Right lobe of liver (tissue), 6 donors: ENCODE measurements around the gene ZBTB8A. TPM values are rescaled to one million over a fixed set of nuclear protein-coding genes. Genes with fewer than 3 reads are reported as not detected.

ENCODE experiments used
- ATAC-seq, 4 donors: fragments of 200-7000 bp; cut with Tn5 transposase; one replicate each; pipeline ENCODE4 v1.9.1; 2020; ENCODE audit warnings: mild to moderate bottlenecking in 4 of 4, moderate library complexity in 4 of 4
- DNase-seq, 3 donors: peaks; one replicate each; pipeline ENCODE4 v3.0.0-alpha.2; 2020
- H3K27ac ChIP-seq, 3 donors: fragments of 200-600 bp; one replicate each; pipeline ENCODE4 v1.8.0; 2022
- H3K27me3 ChIP-seq, 2 donors: fragments of 200-600 bp; one replicate each; pipeline ENCODE4 v1.8.0; 2022
- H3K36me3 ChIP-seq, 4 donors: fragments of 200-600 bp; sonication (generic) in 1 of 4; one replicate each; pipeline versions ENCODE4 v1.5.1 to v1.8.0; 2017 to 2022; ENCODE audit warnings: control low read depth in 1 of 4
- H3K4me1 ChIP-seq, 4 donors: fragments of 200-600 bp; sonication (generic) in 1 of 4; one replicate each; pipeline versions ENCODE4 v1.5.1 to v1.8.0; 2017 to 2022; ENCODE audit warnings: control low read depth in 1 of 4
- H3K4me3 ChIP-seq, 3 donors: fragments of 200-600 bp; one replicate each; pipeline ENCODE4 v1.8.0; 2022
- H3K9me3 ChIP-seq, 4 donors: fragments of 200-600 bp; sonication (generic) in 1 of 4; one replicate each; pipeline versions ENCODE4 v1.5.1 to v1.8.0; 2017 to 2022; ENCODE audit warnings: control low read depth in 1 of 4
- CTCF ChIP-seq, 4 donors: fragments of 200-600 bp in 3 of 4; fragments of 450-650 bp in 1 of 4; IDR thresholded peaks; one replicate each; pipeline versions ENCODE4 v1.5.1 to v1.8.0; 2016 to 2022; ENCODE audit warnings: antibody characterized with exemption in 4 of 4, mild to moderate bottlenecking in 2 of 4
- POLR2A ChIP-seq: fragments of 450-650 bp; IDR thresholded peaks from one replicate; pipeline ENCODE4 v1.6.1; 2017; ENCODE audit warnings: antibody characterized with exemption, mild to moderate bottlenecking
- WGBS: methylation state at CpG from one replicate; pipeline ENCODE4 v1.1.6; 2018; ENCODE audit warnings: low coverage, low lambda C conversion rate; ENCODE audit not compliant: insufficient coverage; ENCODE audit errors: missing lambda C conversion rate; 5-methylcytosine and 5-hydroxymethylcytosine counted together
- intact Hi-C, 2 donors: fragments of 100-400 bp; cut with DNase I; formaldehyde crosslinking; loops; one replicate each; pipeline versions ENCODE4 v1.11.2 to v1.14.1; 2022
- total RNA-seq, 6 experiments: library from RNA; depleted of rRNA in 2 of 6; stranded (reverse); fragments of >200 nt in 2 of 6; fragmentation: NEBNext Ultra II Directional in 3 of 6; extraction: Animal tissue kit (Norgen Biotek cat#: 25700) in 3 of 6; gene quantifications; one replicate each; pipeline versions ENCODE4 v1.1.0 to v1.2.4, GENCODE V29; 2016 to 2023
- donor health status: DM: no; HTN: yes; CAD: no.
- donor health status: DM: no; HTN: no; CAD: no.
- donor health status: DM: no; HTN: no; CAD: no.
- donor health status: DM: no; HTN: yes; CAD: no.
- donor health status: DM: no; HTN: yes; CAD: no.

ZBTB8A gene
- total RNA-seq, 6 experiments from 2014 or later = 1.6 to 3.4 (median 2.3) TPM

GRCh38 chr1:32539584-32540571, 651 bp downstream of the ZBTB8A start:
- TF ChIP-seq CTCF (IDR thresholded peaks at IDR 0.05) (no peak), POLR2A (no peak)
- Histone ChIP-seq H3K9me3 (no peaks in the 10 kb centered on the region), H3K27ac (no peak overlapping the region), H3K4me1 (no peaks in the 10 kb centered on the region), H3K36me3 (no peaks in the 10 kb centered on the region), H3K27me3 (no peaks in the 10 kb centered on the region), H3K4me3 (peak overlapping the region; percentile 46 to 61 (median 55))
- 28% methylated on average over 17 of the region's 102 CpGs for WGBS
- DNase-seq (peak in 2 of 3 donors; percentile 35 to 41), ATAC-seq (peak; percentile 64 to 75 (median 70))
- intact Hi-C loops = no loop called here

- Histone ChIP-seq H3K4me1 (no peaks in the 10 kb centered on the region), H3K27ac (no peak overlapping the region), H3K9me3 (no peaks in the 10 kb centered on the region), H3K27me3 (no peaks in the 10 kb centered on the region), H3K36me3 (no peaks in the 10 kb centered on the region), H3K4me3 (no peak overlapping the region)
- WGBS = 72% methylated on average over 2 of the region's 3 CpGs
- intact Hi-C loops = no loop called here
- no peak for TF ChIP-seq POLR2A
- no peak for TF ChIP-seq CTCF (IDR thresholded peaks at IDR 0.05)
- DNase-seq = no peak
- ATAC-seq = no peak
Measured at GRCh38 chr1:32540605-32541004, 1.4 kb downstream of the ZBTB8A start.

- 96% methylated on average over 2 of the region's 2 CpGs for WGBS
- ATAC-seq = no peak
- Histone ChIP-seq H3K4me1 (no peaks in the 10 kb centered on the region), H3K27ac (no peak overlapping the region), H3K36me3 (no peaks in the 10 kb centered on the region), H3K4me3 (no peak overlapping the region), H3K27me3 (no peaks in the 10 kb centered on the region), H3K9me3 (no peaks in the 10 kb centered on the region)
- TF ChIP-seq CTCF (IDR thresholded peaks at IDR 0.05) = no peak
- no peak for TF ChIP-seq POLR2A
- no peak for DNase-seq
- intact Hi-C loops = no loop called here
Measured at GRCh38 chr1:32541064-32541566, 1.9 kb downstream of the ZBTB8A start.

- Histone ChIP-seq H3K27me3 (no peaks in the 10 kb centered on the region), H3K9me3 (no peaks in the 10 kb centered on the region), H3K36me3 (no peaks in the 10 kb centered on the region), H3K27ac (no peak overlapping the region), H3K4me3 (no peak overlapping the region), H3K4me1 (no peaks in the 10 kb centered on the region)
- WGBS = 74% methylated on average over 4 of the region's 4 CpGs
- TF ChIP-seq CTCF (IDR thresholded peaks at IDR 0.05) = no peak
- no peak for TF ChIP-seq POLR2A
- intact Hi-C loops = no loop called here
- no peak for DNase-seq
- no peak for ATAC-seq
Measured at GRCh38 chr1:32546611-32547010, 7.4 kb downstream of the ZBTB8A start.
